Transverse colon (tissue), 4 donors: ENCODE results near the gene AGAP1.

Experiments
- EP300 ChIP-seq: sonication (generic); formaldehyde crosslinking; IDR thresholded peaks from one replicate; pipeline ENCODE4 v1.6.1; 2017; ENCODE audit warnings: antibody characterized with exemption, low read depth
- POLR2A ChIP-seq: fragments of 450-650 bp; IDR thresholded peaks from one replicate; pipeline ENCODE4 v1.6.1; 2016; ENCODE audit warnings: antibody characterized with exemption, mild to moderate bottlenecking, moderate library complexity
- POLR2AphosphoS5 ChIP-seq, 3 donors: sonication (generic); formaldehyde crosslinking; IDR thresholded peaks; one replicate each; pipeline ENCODE4 v1.6.1; 2016; ENCODE audit warnings: antibody characterized with exemption in 3 of 3
- TF ChIP-seq, protein P1 (sequence below), 5 experiments: fragments of 200-600 bp in 3 of 5; fragments of 450-650 bp in 2 of 5; sonication (generic) in 3 of 5; IDR thresholded peaks; 1 replicate in 2 of 5; 2 replicates in 3 of 5; pipeline ENCODE4 v1.5.1; 2016 to 2017; ENCODE audit warnings: antibody characterized with exemption in 5 of 5, inconsistent platforms in 3 of 5, mild to moderate bottlenecking in 2 of 5, moderate library complexity in 1 of 5

DNA sequence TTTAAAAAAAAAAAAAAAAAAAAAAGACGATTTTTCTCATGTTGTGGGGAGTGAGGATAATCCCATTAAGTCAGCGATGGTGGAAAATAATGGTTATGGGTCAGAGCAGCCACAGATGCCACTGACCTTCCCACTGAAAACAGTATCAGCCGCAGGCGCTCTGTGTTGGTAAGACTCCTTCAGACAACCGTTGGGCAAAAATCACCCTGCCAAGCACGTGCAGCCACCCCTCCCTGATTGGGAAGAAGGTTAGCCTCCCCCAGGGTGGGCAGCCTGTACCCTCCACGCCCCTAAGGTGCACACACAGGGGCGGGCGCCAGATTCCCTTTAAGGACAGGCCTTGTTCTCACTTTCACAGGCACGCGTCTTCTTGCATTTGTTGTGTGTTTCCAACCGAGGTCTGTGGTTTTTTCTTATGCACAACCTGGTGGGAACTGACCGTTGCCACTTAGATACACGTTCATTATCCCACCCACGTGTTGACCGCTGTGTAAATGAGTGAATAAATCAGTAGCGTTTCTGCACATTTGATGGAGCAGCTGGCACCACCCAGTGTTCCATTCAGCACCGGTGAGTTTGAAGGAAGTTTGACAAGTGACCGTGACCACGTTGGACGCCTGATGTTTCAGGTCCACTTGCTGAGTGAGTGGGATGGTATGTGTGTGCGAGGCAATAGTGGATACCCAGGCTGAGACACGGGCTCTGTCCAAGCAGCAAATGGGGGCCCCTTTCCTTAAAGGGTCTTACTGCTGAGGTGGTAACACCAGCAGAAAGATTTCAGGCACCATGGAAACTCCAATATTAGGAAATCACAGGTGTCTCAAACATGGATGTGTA is 476.6 kb downstream of the AGAP1 start:
- TF ChIP-seq POLR2AphosphoS5 (IDR thresholded peaks at IDR 0.05) (no peak), POLR2A (no peak), EP300 (no peak)
- TF ChIP-seq, protein P1, sequence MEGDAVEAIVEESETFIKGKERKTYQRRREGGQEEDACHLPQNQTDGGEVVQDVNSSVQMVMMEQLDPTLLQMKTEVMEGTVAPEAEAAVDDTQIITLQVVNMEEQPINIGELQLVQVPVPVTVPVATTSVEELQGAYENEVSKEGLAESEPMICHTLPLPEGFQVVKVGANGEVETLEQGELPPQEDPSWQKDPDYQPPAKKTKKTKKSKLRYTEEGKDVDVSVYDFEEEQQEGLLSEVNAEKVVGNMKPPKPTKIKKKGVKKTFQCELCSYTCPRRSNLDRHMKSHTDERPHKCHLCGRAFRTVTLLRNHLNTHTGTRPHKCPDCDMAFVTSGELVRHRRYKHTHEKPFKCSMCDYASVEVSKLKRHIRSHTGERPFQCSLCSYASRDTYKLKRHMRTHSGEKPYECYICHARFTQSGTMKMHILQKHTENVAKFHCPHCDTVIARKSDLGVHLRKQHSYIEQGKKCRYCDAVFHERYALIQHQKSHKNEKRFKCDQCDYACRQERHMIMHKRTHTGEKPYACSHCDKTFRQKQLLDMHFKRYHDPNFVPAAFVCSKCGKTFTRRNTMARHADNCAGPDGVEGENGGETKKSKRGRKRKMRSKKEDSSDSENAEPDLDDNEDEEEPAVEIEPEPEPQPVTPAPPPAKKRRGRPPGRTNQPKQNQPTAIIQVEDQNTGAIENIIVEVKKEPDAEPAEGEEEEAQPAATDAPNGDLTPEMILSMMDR (IDR thresholded peaks at IDR 0.05), result no peak
